NCI-H1436 treated with DMSO at 0.1 percent for 48 hours (cell line): Measurements from ENCODE around the gene TRERF1.
"Not testable (repeated sequence)": the region's sequence is repeated elsewhere in the genome, so short reads cannot be mapped to it uniquely, and the experiment has no call there.

ENCODE experiments used
- DNase-seq: peaks from one replicate; lab custom pipeline; 2025; lab: John Stamatoyannopoulos, UW

The TRERF1 gene

DNA sequence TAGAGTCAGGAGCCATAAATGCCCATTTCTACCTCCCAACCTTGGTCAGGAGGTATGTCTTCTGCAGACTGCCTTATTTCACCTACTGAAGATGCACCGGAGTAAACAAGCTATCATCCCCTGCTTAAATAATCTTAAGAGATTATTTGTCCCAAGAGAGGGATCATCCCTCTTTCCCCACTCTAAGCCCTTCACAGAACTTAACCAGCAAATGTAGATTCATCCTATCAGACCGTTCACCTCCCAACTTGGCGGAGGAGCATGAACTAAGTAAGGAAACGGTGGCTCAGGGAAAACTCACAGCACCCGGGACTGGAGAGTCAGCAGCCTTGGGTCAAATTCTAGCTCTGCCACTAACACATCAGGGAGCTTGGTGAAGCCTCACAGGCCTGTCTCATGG is 115.3 kb downstream of the TRERF1 start:
- DNase-seq: no peak

- DNase-seq: no peak
These were observed 115.8 kb downstream of the TRERF1 start for GRCh38 chr6:42335896-42336295.

GRCh38 chr6:42334870-42335269 is 116.9 kb downstream of the TRERF1 start:
- DNase-seq: no peak

DNA sequence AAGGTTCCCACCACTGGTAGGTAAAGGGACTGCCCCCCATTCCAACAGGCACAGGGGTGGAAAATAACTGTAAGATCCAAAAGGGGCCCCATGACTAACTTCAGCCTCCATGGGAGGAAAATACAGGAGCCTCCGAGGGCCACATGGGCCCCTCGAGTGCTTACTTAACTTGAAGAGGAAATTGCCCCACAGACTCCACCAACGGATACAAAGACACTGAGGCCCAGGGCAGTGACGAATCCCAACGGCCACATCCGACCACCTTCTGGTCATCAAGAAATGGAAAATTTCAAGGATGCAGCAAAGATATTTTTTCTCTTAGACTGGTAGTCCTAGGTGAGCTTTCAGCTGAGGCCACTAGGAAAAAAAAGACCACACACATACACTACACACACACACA is 118.1 kb downstream of the TRERF1 start:
- no peak for DNase-seq

- DNase-seq: no peak
These were observed 118.8 kb downstream of the TRERF1 start for GRCh38 chr6:42332916-42333315.

DNA sequence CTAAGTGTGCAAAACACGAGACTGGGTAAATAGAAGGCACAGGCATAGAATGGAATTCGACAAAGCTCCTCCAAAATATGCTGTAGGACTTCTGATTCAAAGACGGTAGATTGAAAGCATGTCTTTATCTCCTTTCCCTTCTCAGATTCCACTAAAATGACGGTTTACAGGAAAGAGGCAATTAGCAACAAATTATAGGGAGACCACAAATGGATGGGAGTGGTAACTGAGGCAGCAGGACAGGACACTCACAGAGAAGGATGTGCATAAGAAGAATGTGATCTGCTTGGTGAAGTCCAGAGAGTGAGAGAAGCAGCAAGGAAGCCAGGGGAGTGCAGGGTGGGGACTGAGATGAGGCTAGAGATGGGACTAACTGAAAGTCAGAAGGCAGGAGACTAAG is 120.7 kb downstream of the TRERF1 start:
- no peak for DNase-seq

GRCh38 chr6:42326248-42326647 is 125.5 kb downstream of the TRERF1 start:
- DNase-seq: no peak

DNA sequence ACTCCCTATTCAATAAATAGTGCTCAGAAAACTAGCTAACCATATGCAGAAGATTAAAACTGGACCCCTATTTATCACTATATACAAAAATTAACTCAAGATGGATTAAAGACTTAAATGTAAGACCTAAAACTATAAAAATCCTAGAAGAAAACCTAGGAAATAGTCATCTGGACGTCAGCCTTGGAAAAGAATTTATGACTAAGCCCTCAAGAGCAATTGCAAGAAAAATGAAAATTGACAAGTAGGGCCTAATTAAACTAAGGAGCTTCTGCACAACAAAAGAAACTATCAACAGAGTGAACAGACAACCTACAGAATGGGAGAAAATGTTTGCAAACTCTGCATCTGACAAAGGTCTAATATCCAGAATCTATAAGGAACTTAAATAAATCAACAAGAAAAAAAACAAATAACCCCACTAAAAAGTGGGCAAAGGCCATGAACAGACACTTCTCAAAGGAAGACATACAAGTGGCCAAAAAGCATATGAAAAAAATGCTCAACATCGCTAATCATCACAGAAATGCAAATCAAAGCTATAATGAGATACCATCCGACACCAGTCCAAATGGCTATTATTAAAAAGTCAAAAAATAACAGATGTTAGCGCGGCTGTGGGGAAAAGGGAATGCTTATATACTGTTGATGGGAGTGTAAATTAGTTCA is 126.9 kb downstream of the TRERF1 start:
- DNase-seq: not testable (repeated sequence)

DNA sequence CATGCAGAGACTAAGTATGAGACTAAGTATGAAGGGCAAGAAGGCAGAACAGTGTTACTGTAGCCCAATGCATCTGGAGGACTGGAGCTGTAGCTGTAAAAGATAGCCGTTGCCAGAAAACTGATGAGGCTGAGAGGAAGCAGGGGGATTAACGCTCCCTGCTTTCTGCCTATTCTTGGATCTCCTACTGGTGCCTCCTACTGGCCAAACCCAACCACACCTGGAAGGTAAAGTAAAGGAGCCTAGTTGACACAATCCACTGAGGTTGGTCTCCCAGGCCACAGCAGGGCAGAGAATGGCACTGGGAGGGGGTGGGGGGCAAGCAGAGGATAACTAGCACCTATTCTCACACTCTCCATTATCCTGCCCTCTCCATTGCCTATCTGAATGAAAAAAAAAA is 129.1 kb downstream of the TRERF1 start:
- no peak for DNase-seq

DNA sequence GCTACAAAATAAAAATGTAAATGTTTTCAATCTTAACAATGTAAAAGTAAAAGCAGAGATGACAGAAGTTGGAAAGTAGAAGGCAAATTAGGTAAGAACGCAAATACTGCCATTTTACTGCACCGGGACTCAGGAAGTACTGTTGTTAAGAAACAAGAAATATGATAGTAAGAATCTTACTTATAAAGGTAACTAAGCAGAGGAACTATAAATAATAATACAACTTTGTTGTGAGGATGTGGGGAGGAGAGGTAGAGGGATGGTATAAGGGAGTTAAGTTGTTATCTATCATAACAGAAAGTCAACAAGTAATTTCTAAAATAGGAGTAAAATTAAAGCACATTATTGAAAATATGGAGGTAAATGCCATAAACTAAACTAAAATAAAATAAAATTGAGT is 129.8 kb downstream of the TRERF1 start:
- DNase-seq: no peak

DNA sequence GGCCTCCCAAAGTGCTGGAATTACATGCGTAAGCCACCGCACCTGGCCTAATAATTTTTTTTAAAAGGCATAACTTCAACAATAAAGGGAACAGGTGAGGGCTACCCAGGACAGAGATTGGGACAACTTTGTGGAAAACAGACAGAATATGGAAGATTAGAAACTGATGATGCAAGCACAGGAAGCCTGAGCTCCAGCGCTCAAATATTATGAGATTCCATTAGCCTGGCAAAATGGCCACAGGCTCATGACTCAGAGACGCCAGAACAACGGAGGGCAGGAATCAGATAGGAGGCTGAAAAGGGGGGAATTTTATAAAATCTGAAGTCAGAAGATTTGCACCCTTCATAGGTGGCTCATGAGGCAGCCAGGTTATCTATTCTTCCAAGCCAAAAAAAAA is 131.0 kb downstream of the TRERF1 start:
- no peak for DNase-seq

GRCh38 chr6:42318480-42318879 is 133.2 kb downstream of the TRERF1 start:
- DNase-seq: no peak

DNA sequence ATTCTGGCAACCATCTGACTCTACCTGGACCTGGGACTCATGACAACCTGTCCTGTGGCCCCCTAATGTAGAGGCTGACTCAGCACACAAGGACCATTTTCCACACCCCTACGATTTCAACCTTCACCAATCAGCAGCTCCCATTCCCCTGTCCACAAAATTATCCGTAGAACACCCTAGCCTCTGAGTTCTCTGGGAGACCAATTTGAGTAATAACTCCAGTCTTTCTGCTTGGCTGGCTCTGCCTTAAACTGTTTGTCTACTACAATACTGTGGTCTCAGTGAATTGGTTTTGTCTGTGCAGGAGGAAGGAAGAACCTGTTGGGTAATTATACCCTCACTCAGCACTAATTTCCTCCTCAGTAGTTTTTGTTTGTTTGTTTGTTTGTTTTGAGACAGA is 134.7 kb downstream of the TRERF1 start:
- no peak for DNase-seq

- DNase-seq: no peak
These were observed 135.4 kb downstream of the TRERF1 start for GRCh38 chr6:42315991-42316970.

DNA sequence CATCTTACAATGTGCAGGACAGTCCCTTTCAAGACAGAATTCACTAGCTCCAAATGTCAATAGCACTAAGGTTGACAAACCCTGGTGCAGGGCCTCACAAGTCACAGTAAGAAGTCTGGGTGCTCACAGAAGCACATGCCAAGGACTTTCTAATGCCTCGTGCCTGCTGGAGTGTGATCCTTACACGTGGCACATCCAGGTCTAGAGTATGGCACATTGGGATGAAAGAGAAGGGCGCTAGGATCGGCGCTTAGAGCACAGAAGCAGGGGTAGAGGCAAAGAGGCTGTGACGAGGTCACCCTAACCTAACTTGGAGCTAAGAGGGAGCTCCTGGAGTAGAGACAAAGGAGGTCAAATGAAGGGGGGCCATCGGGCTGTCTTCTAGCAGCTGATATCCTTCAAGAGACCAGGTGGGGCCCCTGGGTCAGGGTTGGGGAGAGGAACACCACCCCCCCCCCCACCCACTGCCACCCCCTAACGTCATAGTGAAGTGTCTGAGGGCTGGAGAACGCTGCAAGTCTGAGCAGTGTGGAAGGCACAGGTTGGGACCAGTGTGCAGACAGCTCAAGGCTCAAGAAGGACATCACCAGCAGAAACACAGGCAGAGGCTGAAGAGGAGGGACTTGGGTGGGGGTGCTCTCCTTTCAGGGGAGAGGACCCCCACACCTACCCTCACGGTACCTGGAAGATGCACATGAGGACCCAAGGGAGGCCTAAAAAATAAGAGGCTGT is 136.3 kb downstream of the TRERF1 start:
- DNase-seq: no peak

DNA sequence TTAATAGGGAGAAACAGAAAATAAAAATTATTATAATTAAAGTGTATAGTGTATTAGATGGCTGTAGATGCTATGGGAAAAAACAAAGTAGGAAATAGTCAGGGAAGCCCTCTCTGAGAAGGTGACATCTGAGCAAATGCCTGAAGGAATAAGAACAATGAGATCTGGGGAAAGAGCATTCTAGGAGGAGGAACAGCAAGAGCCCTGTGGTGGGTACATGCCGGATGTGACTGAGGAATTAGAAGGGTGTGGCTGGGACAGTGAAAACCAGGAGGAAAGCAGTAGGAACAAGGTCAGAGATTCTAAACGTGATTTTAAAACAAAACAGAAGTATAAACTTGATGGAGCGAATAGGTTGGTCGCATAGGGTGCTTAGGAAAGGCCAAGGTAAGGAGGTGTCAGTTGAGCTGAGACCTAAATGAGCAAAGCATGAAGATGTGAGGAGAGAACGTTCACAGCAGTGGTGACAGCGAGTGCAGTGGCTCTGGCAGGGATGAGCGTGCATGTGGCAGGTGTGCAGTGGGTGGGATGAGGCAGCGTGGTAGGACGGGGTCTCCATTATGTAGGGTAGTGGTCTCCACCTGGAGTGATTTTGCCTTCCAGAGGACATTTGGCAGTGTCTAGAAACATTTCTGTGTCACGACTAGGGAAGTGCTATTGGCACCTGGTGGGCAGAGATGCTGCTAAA is 137.0 kb downstream of the TRERF1 start:
- DNase-seq: no peak

DNA sequence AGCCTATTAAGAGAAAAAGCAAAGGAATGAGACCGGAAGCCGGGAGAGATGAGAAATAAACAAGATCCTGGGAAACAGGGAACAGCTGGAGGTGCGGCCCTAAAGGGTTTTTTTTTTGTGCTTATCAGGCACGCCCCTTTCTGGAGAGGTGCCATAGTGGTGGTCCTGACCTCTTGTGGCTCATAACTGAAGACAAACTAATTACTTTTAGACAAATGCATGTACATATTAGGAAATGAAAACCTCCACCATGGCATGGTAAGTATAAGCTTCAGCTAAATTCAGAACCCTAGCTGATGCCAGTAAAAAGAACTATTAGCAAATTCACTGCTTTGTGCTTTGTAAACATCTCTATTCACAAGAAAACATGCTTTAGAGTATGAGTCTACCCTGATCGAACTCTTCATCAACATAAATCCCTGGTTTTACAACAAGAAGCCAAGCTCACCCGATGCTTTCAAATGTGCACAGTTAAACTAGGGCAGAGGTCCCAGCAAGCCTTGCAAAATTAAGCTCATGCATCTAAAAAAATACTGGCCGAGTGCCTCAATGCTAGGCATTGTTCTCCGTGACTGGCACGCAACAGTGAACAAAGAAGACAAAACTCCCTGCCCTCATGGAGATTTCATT is 137.7 kb downstream of the TRERF1 start:
- DNase-seq: no peak

DNA sequence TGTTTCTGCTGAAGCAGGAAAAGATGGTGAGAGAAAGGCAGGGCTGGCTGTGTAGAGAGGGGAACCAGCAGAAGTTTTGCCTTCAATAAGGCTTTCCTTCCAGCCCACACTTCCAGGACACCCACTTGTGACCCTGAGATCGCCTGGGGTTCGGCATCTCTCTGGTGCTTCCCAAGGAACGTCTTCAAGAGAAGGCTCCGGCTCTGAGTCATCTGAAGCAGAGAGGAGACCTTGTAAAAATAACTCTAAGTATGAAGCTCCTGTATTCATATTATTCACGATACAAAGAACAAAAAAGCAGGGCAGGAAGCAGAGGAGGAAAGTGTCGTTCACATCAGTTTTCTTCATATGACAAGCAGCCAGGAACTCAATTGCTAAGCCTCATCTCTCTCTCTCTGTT is 138.7 kb downstream of the TRERF1 start:
- no peak for DNase-seq

GRCh38 chr6:42307141-42307470 is 144.6 kb downstream of the TRERF1 start:
- no peak for DNase-seq

DNA sequence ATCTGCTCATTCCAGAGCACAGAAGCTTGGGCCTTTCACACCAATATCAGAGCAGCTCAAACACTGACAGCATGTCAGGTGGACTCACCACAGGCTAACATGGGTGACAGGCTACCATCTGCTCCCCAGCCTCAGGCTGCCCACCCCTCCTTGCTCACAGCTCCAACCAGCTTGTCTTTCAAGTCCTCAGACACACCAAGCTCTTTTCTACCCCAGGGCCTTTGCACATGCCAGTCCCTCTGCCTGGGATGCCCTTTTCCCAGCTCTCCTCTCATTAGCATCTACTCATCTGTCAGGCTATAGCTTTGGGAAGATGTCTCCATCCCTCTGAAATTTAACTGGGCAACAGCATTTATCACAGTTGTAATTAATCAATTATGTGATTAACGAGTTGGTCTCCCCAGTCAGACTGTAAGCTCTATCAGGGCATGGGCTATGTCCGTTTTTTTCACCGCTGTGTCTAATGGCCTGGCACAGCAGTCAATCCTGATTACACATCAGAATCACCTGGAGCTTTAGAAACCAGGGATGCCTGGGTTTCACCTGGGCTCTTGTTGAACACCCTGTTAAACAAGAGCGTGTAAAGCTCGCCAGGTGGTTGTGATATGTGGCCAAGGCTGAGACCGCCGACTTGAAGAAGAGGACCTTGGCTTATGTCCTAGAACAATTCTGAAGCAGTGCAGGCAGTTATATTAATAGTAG is 145.1 kb downstream of the TRERF1 start:
- DNase-seq: no peak

DNA sequence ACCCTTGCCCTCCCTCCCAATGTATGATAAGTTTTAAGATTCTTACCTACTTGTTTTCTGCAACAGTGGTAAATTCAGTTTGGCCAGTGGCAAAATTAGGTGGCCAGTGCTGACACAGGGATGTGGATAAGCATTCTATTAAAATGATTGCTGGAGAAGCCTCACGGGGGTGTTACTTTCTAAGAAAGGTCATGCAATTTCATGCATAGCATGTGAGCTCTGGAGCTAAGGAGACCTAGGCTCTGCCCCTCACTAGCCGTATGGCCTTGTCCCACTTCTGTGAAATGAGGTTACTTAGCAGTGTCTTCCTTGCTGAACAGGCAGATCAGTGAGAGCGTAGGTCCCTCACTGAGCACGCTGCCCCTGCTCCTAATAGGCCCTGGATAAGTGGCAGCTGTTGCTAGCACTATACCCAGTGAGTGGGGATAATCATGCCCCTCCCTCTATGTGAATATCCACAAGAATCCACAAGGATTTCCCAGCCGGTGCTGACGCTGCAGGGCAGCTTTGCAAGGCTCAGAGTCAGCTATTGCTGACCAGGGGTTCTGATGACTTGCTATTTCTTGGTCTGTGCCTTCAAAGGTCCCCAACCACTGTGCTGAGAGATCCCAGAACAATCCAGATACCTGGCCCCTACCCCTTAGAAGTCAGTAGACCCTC is 147.5 kb downstream of the TRERF1 start:
- no peak for DNase-seq
